WTC11 (cell line): ENCODE results near the gene RYR2.
"Not testable (repeated sequence)": the region's sequence is repeated elsewhere in the genome, so short reads cannot be mapped to it uniquely, and the experiment has no call there.

Experiments
- CTCF ChIP-seq: fragments of 200-600 bp; IDR thresholded peaks from 2 replicates; pipeline ENCODE4 v1.8.0; 2022; ENCODE audit warnings: antibody characterized with exemption
- E2F1 ChIP-seq: sonication (generic); formaldehyde crosslinking; IDR thresholded peaks from 2 replicates; pipeline ENCODE4 v1.8.0; 2022; ENCODE audit warnings: mild to moderate bottlenecking, missing genetic modification reagents
- E2F4 ChIP-seq: sonication (generic); formaldehyde crosslinking; IDR thresholded peaks from 2 replicates; pipeline ENCODE4 v1.8.1; 2022; ENCODE audit warnings: low read depth, mild to moderate bottlenecking, moderate library complexity, missing genetic modification reagents, borderline replicate concordance
- KAT7 ChIP-seq: sonication (generic); formaldehyde crosslinking; IDR thresholded peaks from 2 replicates; pipeline ENCODE4 v1.8.1; 2023; ENCODE audit warnings: missing genetic modification reagents, mild to moderate bottlenecking, borderline replicate concordance
- MAX ChIP-seq: sonication (generic); formaldehyde crosslinking; IDR thresholded peaks from 2 replicates; pipeline ENCODE4 v1.8.0; 2022; ENCODE audit warnings: mild to moderate bottlenecking, missing genetic modification reagents
- SMAD4 ChIP-seq: sonication (generic); formaldehyde crosslinking; IDR thresholded peaks from 2 replicates; pipeline ENCODE4 v1.8.0; 2022; ENCODE audit warnings: mild to moderate bottlenecking, missing genetic modification reagents
- TEAD4 ChIP-seq: sonication (generic); formaldehyde crosslinking; IDR thresholded peaks from 2 replicates; pipeline ENCODE4 v1.8.0; 2022; ENCODE audit warnings: mild to moderate bottlenecking, missing genetic modification reagents
- ZNF532 ChIP-seq: fragments of 250-450 bp; sonication (Bioruptor Pico); IDR thresholded peaks from 2 replicates; pipeline ENCODE4 v1.9.0; 2021; ENCODE audit warnings: mild to moderate bottlenecking, borderline replicate concordance
- ZNF671 ChIP-seq: fragments of 250-450 bp; sonication (Bioruptor Pico); IDR thresholded peaks from 2 replicates; pipeline ENCODE4 v1.8.0; 2021; ENCODE audit warnings: mild to moderate bottlenecking

- not testable (repeated sequence) for TF ChIP-seq E2F4 (CRISPR knock-in tag); E2F1 (CRISPR knock-in tag); CTCF; MAX (CRISPR knock-in tag); ZNF532 (CRISPR knock-in tag); KAT7 (CRISPR knock-in tag); TEAD4 (CRISPR knock-in tag); ZNF671; SMAD4 (CRISPR knock-in tag)
These were observed 778.6 kb downstream of the RYR2 start for GRCh38 chr1:237820634-237821033.
